HL-60 (cell line): ENCODE data around the gene PRR20G.

ENCODE experiments used
- CTCF ChIP-seq: IDR thresholded peaks from one replicate; pipeline ENCODE4 v1.5.1; 2011; ENCODE audit warnings: low read length, control low read depth, inconsistent platforms; ENCODE audit not compliant: insufficient read depth
- POLR2AphosphoS5 ChIP-seq: IDR thresholded peaks from 2 replicates; pipeline ENCODE4 v1.6.1; 2012; ENCODE audit warnings: low read depth
- REST ChIP-seq: IDR thresholded peaks from 2 replicates; pipeline ENCODE4 v1.6.1; 2012; ENCODE audit warnings: low read depth; ENCODE audit not compliant: insufficient replicate concordance

GRCh38 chr3:127296166-127296565 lies 8.3 kb upstream of the PRR20G start:
- TF ChIP-seq CTCF (no peak), POLR2AphosphoS5 (no peak), REST (no peak)
